Neural cell (in vitro differentiated cells): ENCODE measurements around the gene ZBTB7C. TPM values are rescaled to one million over a fixed set of nuclear protein-coding genes. Genes with fewer than 3 reads are reported as not detected.

Source experiments
- H2AFZ ChIP-seq: fragments of 200-600, 300-800 bp; sonication (generic), shearing (Covaris generic); 2 replicates; pipeline ENCODE4 v1.6.0; 2014; ENCODE audit warnings: low read depth, mild to moderate bottlenecking, antibody characterized with exemption, low read length, moderate library complexity
- H3F3A ChIP-seq: fragments of 200-600 bp; shearing (Covaris generic); 2 replicates; pipeline ENCODE4 v1.6.1; 2016; ENCODE audit warnings: mild to moderate bottlenecking, moderate library complexity, mixed read lengths, antibody characterized with exemption, low read length; ENCODE audit not compliant: insufficient read depth, poor library complexity, severe bottlenecking
- H3K27ac ChIP-seq: fragments of 200-600, 300-800 bp; sonication (generic), shearing (Covaris generic); 2 replicates; pipeline ENCODE4 v1.5.1; 2014; ENCODE audit warnings: mild to moderate bottlenecking, low read length, moderate library complexity
- H3K27me3 ChIP-seq: fragments of 300-800, 200-600 bp; sonication (generic), shearing (Covaris generic); 2 replicates; pipeline ENCODE4 v1.6.0; 2014; ENCODE audit warnings: mild to moderate bottlenecking, low read depth, low read length, moderate library complexity; ENCODE audit not compliant: insufficient read depth
- H3K36me3 ChIP-seq: fragments of 300-800, 200-600 bp; sonication (generic), shearing (Covaris generic); 2 replicates; pipeline ENCODE4 v1.5.1; 2014; ENCODE audit warnings: mild to moderate bottlenecking, antibody characterized with exemption, low read length, moderate library complexity; ENCODE audit not compliant: insufficient read depth
- H3K4me2 ChIP-seq: fragments of 300-800, 200-600 bp; sonication (generic), shearing (Covaris generic); 2 replicates; pipeline ENCODE4 v1.6.0; 2014; ENCODE audit warnings: mild to moderate bottlenecking, low read length
- H3K4me3 ChIP-seq: fragments of 300-800, 200-600 bp; sonication (generic), shearing (Covaris generic); 2 replicates; pipeline ENCODE4 v1.5.1; 2014; ENCODE audit warnings: mild to moderate bottlenecking, low read length, moderate library complexity
- H3K79me2 ChIP-seq: fragments of 200-600 bp; shearing (Covaris generic); replicated peaks from 2 replicates; pipeline ENCODE4 v1.6.0; 2014; ENCODE audit warnings: mild to moderate bottlenecking, low read length, moderate library complexity; ENCODE audit not compliant: insufficient read depth
- H3K9ac ChIP-seq: fragments of 300-800, 200-600 bp; sonication (generic), shearing (Covaris generic); 2 replicates; pipeline ENCODE4 v1.6.1; 2016; ENCODE audit warnings: mild to moderate bottlenecking, low read length, mixed read lengths
- H3K9me2 ChIP-seq: fragments of 200-600 bp; shearing (Covaris generic); 2 replicates; pipeline ENCODE4 v1.6.1; 2016; ENCODE audit warnings: mild to moderate bottlenecking, low read length, mixed read lengths; ENCODE audit not compliant: insufficient read depth
- H3K9me3 ChIP-seq: fragments of 200-600, 300-800 bp; sonication (generic), shearing (Covaris generic); 2 replicates; pipeline ENCODE4 v1.6.1; 2016; ENCODE audit warnings: mild to moderate bottlenecking, mixed run types, low read length, moderate library complexity, mixed read lengths
- H4K20me1 ChIP-seq: fragments of 200-600 bp; shearing (Covaris generic); 2 replicates; pipeline ENCODE4 v1.6.1; 2016; ENCODE audit warnings: mild to moderate bottlenecking, mixed run types; ENCODE audit not compliant: insufficient read depth
- CTCF ChIP-seq: fragments of 450-650 bp; IDR thresholded peaks from 2 replicates; pipeline ENCODE4 v1.5.1; 2014; ENCODE audit warnings: antibody characterized with exemption, mild to moderate bottlenecking, moderate library complexity; ENCODE audit not compliant: poor library complexity, severe bottlenecking
- EP300 ChIP-seq: fragments of 450-650 bp; conservative IDR thresholded peaks from 2 replicates; pipeline ENCODE4 v1.6.1; 2014; ENCODE audit warnings: antibody characterized with exemption, mild to moderate bottlenecking, moderate library complexity; ENCODE audit not compliant: poor library complexity, severe bottlenecking
- EZH2 ChIP-seq: fragments of 200-600, 300-800 bp; shearing (Covaris generic), sonication (generic); IDR thresholded peaks from 2 replicates; pipeline ENCODE4 v1.6.1; 2014; ENCODE audit warnings: antibody characterized with exemption, low read length, borderline replicate concordance, mild to moderate bottlenecking; ENCODE audit not compliant: insufficient read depth, poor library complexity, severe bottlenecking
- MXI1 ChIP-seq: fragments of 450-650 bp; conservative IDR thresholded peaks from 2 replicates; pipeline ENCODE4 v1.6.1; 2014; ENCODE audit warnings: antibody characterized with exemption, mild to moderate bottlenecking; ENCODE audit not compliant: poor library complexity, severe bottlenecking
- POLR2AphosphoS5 ChIP-seq: IDR thresholded peaks from 2 replicates; pipeline ENCODE4 v1.6.1; 2012
- RAD21 ChIP-seq: fragments of 450-650 bp; conservative IDR thresholded peaks from 2 replicates; pipeline ENCODE4 v1.6.1; 2014; ENCODE audit warnings: antibody characterized with exemption, mild to moderate bottlenecking, moderate library complexity
- REST ChIP-seq: IDR thresholded peaks from 2 replicates; pipeline ENCODE4 v1.6.1; 2012; ENCODE audit warnings: borderline replicate concordance
- TAF1 ChIP-seq: IDR thresholded peaks from 2 replicates; pipeline ENCODE4 v1.6.1; 2012; ENCODE audit warnings: low read depth
- polyA plus RNA-seq: library from polyadenylated mRNA; depleted of rRNA; stranded (reverse); fragments of >200 nt; gene quantifications from 2 replicates; pipeline ENCODE4 v1.2.3, GENCODE V29; 2014

Gene ZBTB7C
- polyA plus RNA-seq, 1 donor from 2014 or later = 2.4 TPM

- H2AFZ ChIP-seq = no peak overlapping the region
Measured at GRCh38 chr18:48293954-48294898, 115.0 kb downstream of the ZBTB7C start.

GRCh38 chr18:48292782-48293424, 116.3 kb downstream of the ZBTB7C start:
- H4K20me1 ChIP-seq = no peaks in the 10 kb centered on the region
- no peak overlapping the region for H3K9ac ChIP-seq
- H2AFZ ChIP-seq = no peak overlapping the region
- no peaks in the 10 kb centered on the region for H3K36me3 ChIP-seq
- no peak overlapping the region for H3K4me2 ChIP-seq
- H3K27me3 ChIP-seq = no peaks in the 10 kb centered on the region
- H3K9me3 ChIP-seq = no peaks in the 10 kb centered on the region
- no peak for TF ChIP-seq CTCF
- H3K27ac ChIP-seq = no peak overlapping the region
- no peak overlapping the region for H3K4me3 ChIP-seq
- H3K9me2 ChIP-seq = no peaks in the 10 kb centered on the region
- H3K79me2 ChIP-seq = no peaks in the 10 kb centered on the region
- no peaks in the 10 kb centered on the region for H3F3A ChIP-seq

More at GRCh38 chr18:48293954-48294898, 115.0 kb downstream of the ZBTB7C start:
- H3K36me3 ChIP-seq = no peaks in the 10 kb centered on the region
- no peaks in the 10 kb centered on the region for H3K9me3 ChIP-seq
- no peaks in the 10 kb centered on the region for H4K20me1 ChIP-seq
- no peak overlapping the region for H3K27ac ChIP-seq
- TF ChIP-seq EP300 (no peak), REST (no peak), MXI1 (no peak), POLR2AphosphoS5 (no peak), RAD21 (no peak), TAF1 (no peak)
- H3K79me2 ChIP-seq = no peaks in the 10 kb centered on the region
- no peaks in the 10 kb centered on the region for H3K9me2 ChIP-seq
- no peak overlapping the region for H3K4me2 ChIP-seq
- no peaks in the 10 kb centered on the region for H3F3A ChIP-seq
- H3K9ac ChIP-seq = no peak overlapping the region
- no peaks in the 10 kb centered on the region for H3K27me3 ChIP-seq
- no peak overlapping the region for H3K4me3 ChIP-seq

GRCh38 chr18:48292229-48292628, 117.0 kb downstream of the ZBTB7C start:
- Histone ChIP-seq H2AFZ (no peak overlapping the region), H3K4me3 (no peak overlapping the region), H3K4me2 (no peak overlapping the region), H3K9me3 (no peaks in the 10 kb centered on the region), H3K79me2 (no peaks in the 10 kb centered on the region), H4K20me1 (no peaks in the 10 kb centered on the region), H3K27ac (no peak overlapping the region), H3F3A (no peaks in the 10 kb centered on the region), H3K9me2 (no peaks in the 10 kb centered on the region), H3K36me3 (no peaks in the 10 kb centered on the region), H3K9ac (no peak overlapping the region), H3K27me3 (no peaks in the 10 kb centered on the region)
- TF ChIP-seq EZH2 (no peak), REST (no peak)
